Heart left ventricle (tissue), 13 donors: Measurements from ENCODE around the gene BAIAP2.

Experiments used
- CTCF ChIP-seq, 12 donors: fragments of 200-600 bp; sonication (generic) in 4 of 12; IDR thresholded peaks; one replicate each; pipeline versions ENCODE4 v1.5.0 to v1.8.0; 2018 to 2022; ENCODE audit warnings: antibody characterized with exemption in 12 of 12, mild to moderate bottlenecking in 5 of 12
- POLR2A ChIP-seq, 2 donors: fragments of 450-650 bp; IDR thresholded peaks; one replicate each; pipeline ENCODE4 v1.6.1; 2017; ENCODE audit warnings: antibody characterized with exemption in 2 of 2, mild to moderate bottlenecking in 2 of 2, moderate library complexity in 2 of 2
- donor health status: ischemic (EF 13 %, LVEDD 7.1; RV severe dilation, severe dysfunction).
- donor health status: DM: no; HTN: yes; CAD: no.
- donor health status: DM: no; HTN: no; CAD: no.
- donor health status: ischemic (EF 25% LVEDD 6.9; RV normal size, moderate dysfunction).
- donor health status: ischemic (EF 25% LVEDD 5.7; RV mildly dilated, moderate dysfunction).
- donor health status: ischemic (EF 35%, LVEDD 5.7; RV mildly dilated, moderate dysfunction).
- donor health status: nonischemic (EF 11% LVEDD 7.7; RV severe dilation, severe dysfunction).
- donor health status: DM: yes; HTN: yes; CAD: no.
- donor health status: PGD.
- donor health status: ischemic (EF 29% LVEDD 5.4; RV normal size, mild dysfunction).
- donor health status: nonischemic (EF 23%, LVEDD 6.1; RV moderate dilation, normal function).

- no peak for TF ChIP-seq CTCF (IDR thresholded peaks at IDR 0.05)
- TF ChIP-seq POLR2A (IDR thresholded peaks at IDR 0.05): no peak
Observed at GRCh38 chr17:81156866-81157805, 122.2 kb downstream of the BAIAP2 start.
